ENCODE data around the gene AMOTL2.

AMOTL2 gene

GRCh38 chr3:134311693-134312071, 62.6 kb downstream of the AMOTL2 start:
- no peak for DNase-seq (ENCODE audit: low read depth)
- TF ChIP-seq CTCF (IDR thresholded peaks at IDR 0.05; ENCODE audit: control insufficient read depth, extremely low read depth, insufficient read depth) = no peak
- H3K4me3 ChIP-seq (ENCODE audit: low read depth, low read length) = no peak overlapping the region

GRCh38 chr3:134311265-134311664, 63.0 kb downstream of the AMOTL2 start:
- no peak for TF ChIP-seq CTCF (IDR thresholded peaks at IDR 0.05; ENCODE audit: control insufficient read depth, extremely low read depth, insufficient read depth)
- no peak for DNase-seq (ENCODE audit: low read depth)
- H3K4me3 ChIP-seq (ENCODE audit: low read depth, low read length) = no peak overlapping the region

- no peak for DNase-seq (ENCODE audit: low read depth)
- H3K4me3 ChIP-seq (ENCODE audit: low read depth, low read length) = no peak overlapping the region
- no peak for TF ChIP-seq CTCF (IDR thresholded peaks at IDR 0.05; ENCODE audit: control insufficient read depth, extremely low read depth, insufficient read depth)
Observed at GRCh38 chr3:134309987-134310700, 64.1 kb downstream of the AMOTL2 start.

DNA sequence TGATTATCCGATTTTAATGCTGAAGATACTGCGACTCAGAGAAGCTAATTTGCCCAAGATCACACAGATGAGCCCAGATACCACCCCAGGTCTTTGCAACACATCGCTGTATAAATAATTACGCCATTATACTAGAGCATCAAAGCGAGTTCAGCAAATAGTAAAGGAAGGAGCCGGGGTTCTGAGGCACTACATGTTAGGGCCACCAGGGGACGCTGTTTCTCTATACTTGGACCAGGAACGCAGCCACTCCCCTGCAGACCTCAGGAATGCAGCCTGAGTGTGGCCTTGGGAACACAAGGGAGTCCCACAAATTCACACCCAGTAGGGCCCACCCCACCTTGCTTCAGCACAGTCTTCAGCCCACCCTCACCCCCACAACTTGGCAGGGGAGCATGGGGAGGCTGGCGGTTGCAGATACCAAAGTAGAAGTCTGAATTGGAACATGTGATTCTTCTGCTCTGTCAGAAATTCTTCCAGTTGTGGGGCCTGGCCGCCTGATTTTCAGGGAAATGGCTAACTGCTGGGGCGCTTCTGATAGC, 65.8 kb downstream of the AMOTL2 start:
- no peak overlapping the region for H3K4me3 ChIP-seq (ENCODE audit: low read depth, low read length)
- TF ChIP-seq CTCF (IDR thresholded peaks at IDR 0.05; ENCODE audit: control insufficient read depth, extremely low read depth, insufficient read depth) = peak; percentile 95
- peak; percentile 30 for DNase-seq (ENCODE audit: low read depth)

GRCh38 chr3:134307425-134307824, 66.8 kb downstream of the AMOTL2 start:
- no peak for TF ChIP-seq CTCF (IDR thresholded peaks at IDR 0.05; ENCODE audit: control insufficient read depth, extremely low read depth, insufficient read depth)
- no peak overlapping the region for H3K4me3 ChIP-seq (ENCODE audit: low read depth, low read length)
- no peak for DNase-seq (ENCODE audit: low read depth)

GRCh38 chr3:134306320-134306719, 67.9 kb downstream of the AMOTL2 start:
- no peak for TF ChIP-seq CTCF (IDR thresholded peaks at IDR 0.05; ENCODE audit: control insufficient read depth, extremely low read depth, insufficient read depth)
- no peak overlapping the region for H3K4me3 ChIP-seq (ENCODE audit: low read depth, low read length)
- no peak for DNase-seq (ENCODE audit: low read depth)
